Cardiac fibroblast (primary cell): ENCODE data around the gene WT1.
A peak's percentile ranks its signal among the peaks of the same experiment; 100 is the strongest.

Experiments
- DNase-seq, 2 donors: peaks; one replicate each; pipeline versions ENCODE4 v3.0.0 to v3.0.0-alpha.2; 2010; ENCODE audit warnings: low read depth in 2 of 2
- H3K4me3 ChIP-seq, 2 donors: replicated peaks in 1 of 2; 1 replicate in 1 of 2; 2 replicates in 1 of 2; pipeline ENCODE4 v1.5.1; 2011; ENCODE audit warnings: low read depth in 2 of 2, low read length in 2 of 2, mild to moderate bottlenecking in 2 of 2, moderate library complexity in 1 of 2
- CTCF ChIP-seq: IDR thresholded peaks from one replicate; pipeline ENCODE4 v1.5.1; 2011; ENCODE audit warnings: low read depth, mild to moderate bottlenecking, low read length, inconsistent platforms

Gene WT1

GRCh38 chr11:32450372-32450771, 15.0 kb upstream of the WT1 start:
- DNase-seq: no peak
- TF ChIP-seq CTCF: no peak
- H3K4me3 ChIP-seq: no peak overlapping the region

GRCh38 chr11:32448232-32448631, 12.9 kb upstream of the WT1 start:
- H3K4me3 ChIP-seq: no peak overlapping the region
- TF ChIP-seq CTCF: peak; percentile 42
- peak; percentile 59 to 71 for DNase-seq

GRCh38 chr11:32447252-32447651, 11.9 kb upstream of the WT1 start:
- H3K4me3 ChIP-seq: no peak overlapping the region
- DNase-seq: no peak
- no peak for TF ChIP-seq CTCF

GRCh38 chr11:32446227-32446626, 10.9 kb upstream of the WT1 start:
- TF ChIP-seq CTCF: no peak
- H3K4me3 ChIP-seq: no peak overlapping the region
- DNase-seq: peak in 1 of 2 donors; percentile 54

- no peak for DNase-seq
- no peak overlapping the region for H3K4me3 ChIP-seq
- TF ChIP-seq CTCF: no peak
Observed at GRCh38 chr11:32444186-32444585, 8.8 kb upstream of the WT1 start.

- H3K4me3 ChIP-seq: no peak overlapping the region
- no peak for TF ChIP-seq CTCF
- DNase-seq: no peak
Observed at GRCh38 chr11:32440916-32441315, 5.6 kb upstream of the WT1 start.

GRCh38 chr11:32440312-32440908, 5.1 kb upstream of the WT1 start:
- no peak overlapping the region for H3K4me3 ChIP-seq
- DNase-seq: no peak
- TF ChIP-seq CTCF: no peak
